GM19238 (cell line): Measurements from ENCODE around the gene LONRF2.
A peak's percentile ranks its signal among the peaks of the same experiment; 100 is the strongest.

Source experiments
- DNase-seq: peaks from one replicate; pipeline ENCODE4 v3.0.0; 2011; ENCODE audit warnings: low spot score; ENCODE audit not compliant: insufficient read length

Gene LONRF2

DNA sequence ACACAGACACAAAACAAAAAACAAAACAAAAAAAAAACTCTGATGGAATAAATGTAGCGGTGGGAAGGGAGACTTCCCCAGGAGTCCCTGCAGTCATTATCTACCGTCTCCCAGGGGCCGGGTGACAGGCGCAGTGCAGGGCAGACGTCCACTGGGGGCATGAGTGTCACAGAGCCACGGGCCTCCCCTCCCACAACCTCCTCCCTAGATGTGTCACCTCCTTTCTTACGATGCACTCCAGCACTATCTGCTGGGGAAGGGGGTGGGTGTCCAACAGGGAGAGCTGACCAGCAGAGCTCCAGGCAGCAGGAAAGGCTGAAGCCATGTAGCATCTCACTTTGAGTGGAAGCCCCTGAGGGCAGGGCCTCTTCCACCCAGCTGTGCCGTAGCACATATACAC, 84.5 kb downstream of the LONRF2 start:
- no peak for DNase-seq

DNA sequence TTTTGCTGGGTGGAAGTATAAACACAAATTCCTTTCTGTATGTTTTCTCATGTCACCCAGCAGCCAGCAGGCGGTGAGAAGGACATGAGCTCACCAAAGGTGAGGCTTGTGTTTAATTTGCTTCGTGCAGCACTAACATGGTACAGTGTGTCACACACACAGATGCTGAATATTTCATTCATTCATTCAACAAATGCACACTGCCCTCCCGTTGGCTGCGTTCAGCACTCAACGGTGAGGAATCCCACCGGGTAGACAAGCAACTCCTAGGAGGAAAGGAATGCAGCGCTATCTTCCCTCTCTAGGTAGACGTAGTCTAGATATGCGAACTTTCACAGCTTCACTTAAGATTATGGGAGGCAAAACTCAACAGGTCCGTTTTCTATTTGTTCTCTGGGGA, 85.1 kb downstream of the LONRF2 start:
- no peak for DNase-seq

DNA sequence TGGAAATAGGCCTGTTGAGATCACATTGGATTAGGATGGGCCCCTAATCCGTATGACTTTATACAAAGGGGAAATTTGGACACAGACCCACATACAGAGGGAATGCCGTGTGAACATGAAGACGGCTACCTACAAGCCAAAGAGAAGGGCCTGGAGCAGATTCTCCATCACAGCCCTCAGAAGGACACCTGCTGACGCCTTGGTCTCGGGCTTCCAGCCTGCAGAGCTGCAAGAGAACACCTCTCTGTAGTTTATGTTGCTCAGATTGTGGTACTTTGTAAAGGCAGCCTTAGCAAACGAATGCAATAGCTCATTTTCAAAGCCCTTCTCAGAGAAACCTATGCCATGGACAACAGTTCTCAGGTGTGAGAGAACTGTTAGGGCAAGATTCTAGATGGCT, 86.1 kb downstream of the LONRF2 start:
- no peak for DNase-seq

DNA sequence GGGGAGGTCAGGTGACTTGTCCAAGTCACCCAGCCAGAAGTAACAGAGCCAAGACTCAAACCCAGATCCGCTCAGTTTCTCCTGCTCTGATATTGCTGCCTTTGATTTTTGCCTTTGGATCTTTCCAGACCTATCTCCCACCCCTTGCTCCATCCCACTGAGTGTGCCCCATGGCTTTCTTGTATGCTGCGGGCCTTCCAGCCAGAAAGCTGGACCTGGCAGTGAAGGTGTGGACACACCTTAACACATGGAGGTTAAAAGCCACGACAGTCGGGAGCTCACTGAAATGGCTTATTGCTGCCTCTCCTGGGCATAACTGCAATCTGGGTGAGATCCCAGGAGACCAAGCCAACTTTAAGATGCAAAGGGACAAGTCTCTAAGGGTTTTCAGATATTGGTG, 86.7 kb downstream of the LONRF2 start:
- no peak for DNase-seq

DNA sequence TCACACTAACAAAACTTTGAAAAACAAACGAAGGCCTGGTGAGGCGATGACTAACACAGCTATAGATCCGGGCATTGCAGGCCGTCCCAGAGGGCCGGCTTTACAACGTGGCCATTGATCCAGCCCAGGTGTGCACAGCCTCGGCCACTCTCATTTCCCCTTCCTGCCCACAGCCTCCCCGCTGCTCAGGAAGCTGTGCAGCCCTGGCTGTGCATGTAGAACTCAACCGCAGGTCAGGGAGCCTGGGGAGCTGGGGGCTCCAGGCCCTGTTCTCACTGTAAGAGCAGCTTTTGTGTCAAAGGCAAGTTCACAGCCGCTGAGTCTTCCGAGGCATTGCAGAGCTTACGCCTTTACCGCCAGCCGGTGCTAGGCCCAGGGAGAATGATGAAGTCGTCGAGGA, 87.2 kb downstream of the LONRF2 start:
- DNase-seq: peak; percentile 66

DNA sequence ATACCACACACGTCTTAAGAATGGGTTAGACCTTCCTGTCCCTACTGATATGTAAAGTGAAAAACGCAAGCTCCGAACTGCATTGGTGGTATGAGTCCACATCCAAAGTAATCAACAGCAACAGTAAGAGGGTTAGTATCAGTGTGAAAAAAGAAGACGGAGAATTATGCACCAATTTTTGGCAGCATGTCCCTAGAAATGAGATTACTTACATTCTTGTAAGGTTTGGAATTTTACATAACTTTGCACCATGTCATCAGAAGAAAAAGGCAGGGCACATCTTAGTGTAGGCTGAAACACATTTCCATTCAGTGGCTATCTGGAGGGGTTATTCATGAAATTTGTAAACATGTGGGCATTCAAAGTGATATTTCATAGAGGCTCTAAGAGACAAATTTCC, 88.2 kb downstream of the LONRF2 start:
- DNase-seq: no peak

DNA sequence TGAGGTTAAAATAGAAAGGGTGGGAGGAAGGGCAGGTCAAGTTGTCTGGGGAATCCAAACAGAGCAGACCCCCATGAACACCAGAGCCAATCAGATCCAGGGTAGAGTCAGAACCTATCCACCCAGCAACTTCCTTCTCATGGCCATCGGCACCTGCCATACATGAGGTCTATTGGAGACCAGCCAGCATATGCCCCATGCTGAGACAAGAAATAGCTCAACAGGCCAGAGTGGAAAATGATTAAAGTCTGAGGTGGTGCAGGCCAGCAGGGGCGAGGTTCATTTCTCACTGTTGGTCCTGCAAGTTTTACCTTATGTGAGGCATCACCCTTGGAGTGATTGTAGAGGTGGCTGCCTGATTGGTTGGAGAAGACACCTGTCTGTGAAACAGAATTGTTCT, 89.2 kb downstream of the LONRF2 start:
- no peak for DNase-seq

DNA sequence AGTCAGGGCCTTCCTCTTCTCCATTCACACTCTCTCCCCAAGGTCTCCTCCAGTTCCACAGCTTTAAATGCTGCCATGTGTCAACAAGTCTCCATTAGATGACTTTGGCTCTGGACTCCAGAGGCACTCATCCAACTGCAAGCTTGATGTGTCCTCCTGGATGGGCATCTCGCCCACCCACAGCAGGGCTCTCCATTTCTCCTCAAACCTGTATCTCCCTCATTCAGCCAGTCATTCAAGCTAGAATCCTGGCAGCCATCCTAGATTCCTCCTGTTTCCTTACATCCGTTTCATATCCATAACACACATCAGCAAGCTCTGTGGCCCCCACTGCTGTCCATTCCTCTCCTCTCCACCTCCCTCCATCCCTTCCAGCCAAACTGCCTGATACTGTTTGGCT, 91.5 kb downstream of the LONRF2 start:
- DNase-seq: no peak

DNA sequence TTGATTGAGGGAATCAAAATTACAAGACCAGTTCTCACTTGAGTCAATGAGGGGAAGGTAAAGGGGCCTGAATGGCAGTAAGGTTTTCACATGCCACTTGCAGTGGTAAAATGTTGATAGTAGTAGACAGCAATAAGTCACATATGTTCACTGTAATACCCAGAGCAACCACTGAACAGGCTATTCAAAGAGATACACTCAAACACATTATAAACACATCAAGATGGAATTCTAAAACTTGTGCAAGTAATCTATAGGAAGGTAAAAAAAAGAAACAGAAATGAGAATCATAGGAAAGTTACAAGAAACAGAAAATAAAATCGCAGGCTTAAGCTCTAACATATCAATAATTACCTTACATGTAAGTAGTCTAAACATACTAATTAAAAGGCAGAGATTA, 93.3 kb downstream of the LONRF2 start:
- DNase-seq: no peak

DNA sequence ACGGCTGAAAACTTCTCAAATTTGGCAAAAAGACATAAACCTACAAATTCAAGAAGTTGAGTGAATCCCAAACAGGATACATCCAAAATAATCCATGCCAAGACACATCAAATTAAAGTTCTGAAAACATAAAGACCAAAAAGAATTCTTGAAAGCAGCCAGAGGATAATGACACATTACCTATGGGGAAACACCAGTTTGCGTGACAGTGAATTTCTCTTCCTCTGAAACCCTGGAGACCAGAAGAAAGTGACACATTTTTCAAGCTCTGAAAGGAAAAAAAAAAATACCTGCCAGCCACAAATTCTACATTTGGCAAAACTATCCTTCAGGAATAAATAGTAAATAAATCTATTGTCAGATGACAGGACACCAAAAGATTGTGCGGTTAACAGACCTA, 93.9 kb downstream of the LONRF2 start:
- no peak for DNase-seq

DNA sequence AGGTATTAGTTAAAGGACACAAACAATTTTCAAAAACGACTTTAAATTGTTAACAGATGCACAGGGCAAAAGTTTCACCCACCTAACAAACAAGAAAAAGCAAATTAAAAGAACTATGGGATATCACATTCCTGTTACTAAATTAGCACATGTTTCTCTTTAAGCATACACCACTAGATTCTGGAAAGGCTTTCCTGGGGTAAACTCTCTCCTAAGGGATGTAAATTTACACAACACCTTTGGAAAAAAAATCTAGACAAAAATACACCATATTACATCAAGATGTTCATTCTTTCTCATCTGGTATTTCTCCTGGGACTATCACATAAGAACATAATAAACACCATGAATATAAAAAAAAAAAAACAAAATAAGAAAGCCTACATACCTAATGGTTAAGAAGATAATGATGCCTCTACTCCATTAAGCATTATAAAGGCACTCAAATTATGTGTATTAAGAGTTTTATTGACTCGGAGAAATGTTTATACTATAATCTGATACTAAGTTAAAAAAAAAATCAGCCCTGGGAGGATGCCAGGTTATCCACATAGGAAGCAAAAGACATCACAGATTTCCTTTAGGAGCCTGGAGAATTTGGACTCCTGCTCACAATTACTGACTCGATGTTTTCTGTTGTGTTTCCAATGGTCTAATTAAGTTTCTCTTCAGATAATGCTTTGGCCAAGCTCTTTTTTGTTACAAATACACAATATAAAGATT, 97.2 kb downstream of the LONRF2 start:
- DNase-seq: no peak

DNA sequence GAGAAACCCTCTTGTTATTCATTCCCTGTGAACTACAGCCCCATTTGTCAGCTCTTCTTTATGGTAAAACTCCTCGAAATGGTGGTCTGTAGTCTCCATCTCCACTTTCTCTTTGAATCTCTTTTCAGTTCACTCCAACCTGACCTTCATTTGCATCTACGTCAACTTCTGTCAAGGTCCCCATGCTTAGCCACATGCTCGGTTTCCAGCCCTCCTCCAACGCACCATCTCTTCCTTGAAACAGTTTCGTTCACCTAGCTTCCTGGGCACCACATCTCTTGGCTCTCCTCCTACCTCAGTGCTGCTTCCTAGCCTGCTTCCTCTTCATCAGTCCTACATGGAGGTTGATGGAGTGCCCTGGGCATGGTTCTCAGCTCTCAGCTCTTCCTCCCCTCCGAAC, 98.8 kb downstream of the LONRF2 start:
- DNase-seq: no peak
